Left cardiac atrium (tissue), 4 donors: Measurements from ENCODE around the gene TRIM4. TPM values are rescaled to one million over a fixed set of nuclear protein-coding genes. Genes with fewer than 3 reads are reported as not detected.
"Not testable (repeated sequence)": the region's sequence is repeated elsewhere in the genome, so short reads cannot be mapped to it uniquely, and the experiment has no call there.

ENCODE experiments used
- ATAC-seq, 2 donors: fragments of 200-7000 bp; cut with Tn5 transposase; one replicate each; pipeline ENCODE4 v1.9.1; 2020; ENCODE audit warnings: mild to moderate bottlenecking in 2 of 2, moderate library complexity in 2 of 2
- DNase-seq: peaks from one replicate; pipeline ENCODE4 v3.0.0-alpha.2; 2020
- intact Hi-C, 2 donors: fragments of 100-400 bp; cut with DNase I; formaldehyde crosslinking; loops; one replicate each; pipeline versions ENCODE4 v1.14.1 to v1.15.1; 2022 to 2023
- total RNA-seq, 2 donors: library from RNA; stranded (reverse); fragmentation: NEBNext Ultra II Directional; extraction: Animal tissue kit (Norgen Biotek cat#: 25700); gene quantifications; one replicate each; pipeline ENCODE4 v1.2.1, GENCODE V29; 2021
- donor health status: DM: no; HTN: yes; CAD: no.
- donor health status: DM: no; HTN: yes; CAD: no; lungs with severe emphysema.
- donor health status: DM: yes; HTN: yes; CAD: no.
- donor health status: Dilated cardiomyopathy.

The TRIM4 gene
- total RNA-seq, 2 donors from 2014 or later = 9.6 to 11.1 TPM

DNA sequence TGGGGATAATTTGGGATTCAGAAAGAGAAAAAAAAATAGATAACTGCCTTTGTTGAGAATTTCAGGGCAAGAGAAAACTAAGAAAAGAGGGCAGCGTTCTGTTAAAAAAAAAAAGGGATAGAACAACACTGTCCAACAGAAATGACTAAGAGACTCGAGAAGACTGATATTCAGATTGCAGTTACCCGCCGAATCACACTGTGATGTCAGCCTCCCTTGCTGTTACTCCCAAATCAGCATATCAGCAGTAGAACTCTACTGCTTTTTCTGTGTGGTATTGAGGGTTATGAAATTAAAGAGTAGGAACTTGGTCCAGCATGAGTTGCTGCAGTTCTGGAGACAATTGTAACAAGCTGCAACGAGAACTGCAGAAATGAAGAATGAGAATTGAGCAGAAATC, 8.2 kb upstream of the TRIM4 start:
- DNase-seq = no peak
- intact Hi-C loops = loop anchor here in 1 of 2 donors (5.0 kb wide), 1 partner anchor 65 kb away; no protein-coding TSS in a partner anchor
- no peak for ATAC-seq

DNA sequence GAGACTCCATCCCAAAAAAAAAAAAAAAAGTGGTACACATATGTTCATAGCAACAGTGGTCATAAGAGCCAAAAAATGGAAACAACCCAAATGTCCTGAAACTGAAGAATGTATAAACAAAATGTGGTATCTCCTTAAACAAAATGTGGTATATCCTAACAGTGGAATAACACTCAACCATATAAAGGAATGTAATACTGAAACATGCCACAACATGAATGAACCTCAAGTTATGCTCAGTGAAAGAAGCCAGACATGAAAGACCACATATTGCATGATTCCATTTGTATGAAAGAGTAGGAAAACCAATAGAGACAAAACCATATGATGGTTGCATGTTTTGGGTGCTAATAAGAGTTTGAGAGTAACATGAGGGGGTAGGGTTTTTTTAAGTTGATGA, 7.0 kb upstream of the TRIM4 start:
- intact Hi-C loops = loop anchor here in 1 of 2 donors (5.0 kb wide), 1 partner anchor 66 kb away; no protein-coding TSS in a partner anchor
- DNase-seq (no peak), ATAC-seq (no peak)

DNA sequence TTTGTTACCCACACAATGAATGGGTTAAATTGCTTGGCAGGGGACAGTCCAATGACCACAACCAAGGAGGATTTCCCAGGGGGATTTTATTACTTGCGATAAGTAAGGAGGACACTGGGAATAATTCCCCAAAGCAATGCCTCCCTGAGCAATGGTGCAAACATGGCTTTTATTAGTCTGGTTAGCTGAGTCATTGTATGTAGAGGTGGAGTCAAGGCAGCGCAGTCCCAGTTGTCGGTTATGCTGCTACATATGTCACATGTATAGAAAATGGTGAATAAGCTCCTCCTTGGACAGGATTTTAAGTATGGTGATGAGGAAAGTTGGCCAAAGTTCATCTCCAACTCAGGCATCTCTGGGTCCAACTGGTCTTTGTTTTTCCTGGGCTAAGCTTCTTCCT, 3.9 kb upstream of the TRIM4 start:
- no peak for DNase-seq
- intact Hi-C loops = no loop called here
- no peak for ATAC-seq

DNA sequence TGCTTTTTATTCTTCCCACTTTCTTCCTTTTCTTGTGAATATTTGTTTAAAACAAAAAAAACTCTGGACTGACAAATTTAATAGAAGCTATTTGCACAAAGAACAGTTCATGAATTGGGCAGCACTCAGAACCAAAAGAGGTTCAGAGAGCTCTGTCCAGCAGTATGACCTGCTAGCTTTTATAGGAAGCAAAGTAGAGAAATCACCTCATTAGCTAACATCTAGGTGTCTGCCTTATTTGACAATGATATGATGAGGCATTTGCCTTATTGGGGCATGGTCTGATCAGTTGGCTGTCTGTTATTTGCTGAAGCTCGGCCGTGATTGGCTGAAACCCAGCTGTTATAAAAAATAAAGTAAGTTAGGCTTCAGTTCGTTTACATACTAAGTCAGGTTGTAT, 819 bp upstream of the TRIM4 start:
- intact Hi-C loops = no loop called here
- DNase-seq (no peak), ATAC-seq (no peak)

DNA sequence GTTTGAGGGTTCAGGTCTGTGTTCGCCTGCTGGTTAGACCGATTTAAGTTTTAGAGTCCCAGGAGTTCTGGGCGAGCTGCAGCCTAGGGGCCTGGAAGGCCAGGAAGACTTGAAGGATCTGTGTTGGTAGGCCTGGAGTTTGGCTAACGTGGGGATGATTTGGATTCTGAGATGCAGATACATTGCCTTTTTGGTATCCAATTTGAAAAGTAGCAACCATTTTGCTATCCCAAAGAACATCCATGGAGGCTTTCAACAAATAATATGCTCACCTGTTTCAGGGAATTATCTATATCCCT, 433 bp upstream of the TRIM4 start:
- DNase-seq (no peak), ATAC-seq (no peak)
- intact Hi-C loops = loop anchor here in 1 of 2 donors (10.0 kb wide), 1 partner anchor 65 kb away; no protein-coding TSS in a partner anchor

DNA sequence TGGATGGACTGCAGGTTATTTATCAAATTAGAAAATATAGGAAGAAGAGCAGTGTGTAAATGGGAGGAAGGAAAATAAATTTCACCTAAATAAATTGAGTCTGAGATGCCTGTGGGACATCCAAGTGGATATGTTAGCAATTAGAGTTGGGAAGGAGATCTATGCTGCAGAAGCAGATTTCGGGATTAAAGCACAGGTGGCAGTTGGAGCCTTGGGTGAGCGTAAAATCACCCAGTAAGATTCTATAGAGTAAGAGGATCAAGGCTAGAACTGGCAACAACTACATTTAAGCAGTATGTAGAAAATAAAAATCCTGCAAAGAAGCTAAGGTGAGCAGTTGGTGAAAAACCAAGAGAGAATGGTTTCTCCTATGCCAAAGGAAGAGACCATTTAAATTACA, 8.4 kb downstream of the TRIM4 start:
- ATAC-seq (no peak), DNase-seq (no peak)
- intact Hi-C loops = loop anchor here in 1 of 2 donors (10.0 kb wide), 1 partner anchor 74 kb away; no protein-coding TSS in a partner anchor

DNA sequence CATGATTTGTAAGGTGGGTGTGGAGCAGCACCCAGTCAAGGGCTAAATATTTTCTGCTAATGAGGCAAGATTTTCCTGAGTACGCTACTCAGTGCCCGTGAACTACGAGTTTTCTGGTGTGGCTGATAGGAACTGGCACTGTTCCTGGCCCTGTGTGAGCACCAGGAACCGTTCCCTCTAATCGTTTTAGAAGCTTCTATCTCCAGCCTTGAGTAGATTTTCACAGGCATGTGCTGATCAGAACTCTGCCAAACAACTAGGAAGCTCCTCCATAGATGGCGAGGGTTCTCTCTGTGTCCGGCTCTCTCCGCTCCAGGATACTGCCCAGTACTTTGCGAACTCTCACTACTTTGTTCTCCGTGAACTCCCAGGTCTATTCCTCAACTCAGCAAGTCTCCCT, 17.7 kb downstream of the TRIM4 start:
- ATAC-seq = peak; percentile 67 to 87
- intact Hi-C loops = no loop called here
- DNase-seq = no peak

DNA sequence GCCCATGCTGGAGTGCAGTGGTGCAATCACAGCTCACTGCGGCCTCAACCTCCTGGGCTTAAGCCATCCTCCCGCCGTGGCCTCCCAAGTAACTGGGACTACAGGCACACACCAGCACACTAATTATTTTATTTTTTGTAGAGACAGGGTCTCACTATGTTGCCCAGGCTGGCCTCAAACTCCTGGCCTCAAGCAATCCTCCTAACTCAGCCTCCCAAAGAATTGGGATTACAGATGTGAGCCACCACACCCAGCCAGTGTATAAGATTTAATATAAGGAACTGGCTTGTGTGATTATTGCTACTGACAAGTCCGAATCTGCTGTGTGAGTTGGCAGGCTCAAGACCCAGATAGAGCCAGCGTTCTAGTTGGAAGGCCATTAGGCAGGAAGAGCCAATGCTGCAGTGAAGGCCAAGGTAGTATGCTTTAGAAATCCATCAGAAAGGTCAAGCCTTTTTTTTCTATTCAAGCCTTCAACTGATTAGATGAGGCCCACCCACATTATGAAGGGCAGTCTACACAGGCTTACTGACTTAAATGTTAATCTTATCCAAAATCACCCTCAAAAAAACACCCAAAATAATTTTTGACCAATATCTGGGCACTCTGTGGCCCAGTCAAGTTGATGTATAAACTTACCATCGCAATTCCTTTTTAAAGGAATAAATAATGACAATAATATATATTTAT, 19.4 kb downstream of the TRIM4 start:
- ATAC-seq (no peak), DNase-seq (no peak)
- intact Hi-C loops = no loop called here

DNA sequence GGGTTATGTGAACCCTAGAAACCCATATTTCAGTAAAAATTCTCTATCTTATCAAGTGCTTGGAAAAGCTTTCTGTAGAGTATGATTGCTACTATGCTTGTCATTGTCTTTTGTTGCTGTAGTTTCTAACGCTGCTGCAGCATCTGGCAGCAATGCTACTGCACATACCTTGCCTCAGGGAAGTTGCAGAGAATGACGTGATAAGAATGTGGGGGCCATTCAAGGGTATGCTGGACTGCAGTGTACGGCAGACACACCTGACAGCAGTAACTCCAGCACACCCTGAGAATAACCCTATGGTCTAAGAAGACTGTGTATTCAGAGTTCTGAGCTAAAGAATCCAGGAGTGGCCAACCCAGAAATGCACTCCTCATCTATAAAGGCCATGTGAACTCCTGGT, 20.5 kb downstream of the TRIM4 start:
- intact Hi-C loops = no loop called here
- ATAC-seq (no peak), DNase-seq (no peak)

DNA sequence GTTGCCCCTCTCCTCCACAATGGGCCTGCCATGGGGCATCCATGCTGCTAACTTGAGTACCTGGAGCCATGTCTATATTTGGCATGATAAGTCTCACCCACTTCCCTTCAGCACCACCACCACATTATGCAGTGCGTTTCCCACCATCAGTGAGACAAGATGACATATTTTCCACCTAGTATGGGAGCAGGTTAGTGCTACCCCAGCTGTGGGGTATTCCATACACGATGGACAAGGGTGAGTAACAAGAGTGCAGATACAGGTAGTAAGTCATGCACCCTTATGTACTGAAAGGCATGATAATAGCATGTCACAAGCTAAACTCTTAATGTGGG, 21.3 kb downstream of the TRIM4 start:
- ATAC-seq (no peak), DNase-seq (no peak)
- intact Hi-C loops = no loop called here

DNA sequence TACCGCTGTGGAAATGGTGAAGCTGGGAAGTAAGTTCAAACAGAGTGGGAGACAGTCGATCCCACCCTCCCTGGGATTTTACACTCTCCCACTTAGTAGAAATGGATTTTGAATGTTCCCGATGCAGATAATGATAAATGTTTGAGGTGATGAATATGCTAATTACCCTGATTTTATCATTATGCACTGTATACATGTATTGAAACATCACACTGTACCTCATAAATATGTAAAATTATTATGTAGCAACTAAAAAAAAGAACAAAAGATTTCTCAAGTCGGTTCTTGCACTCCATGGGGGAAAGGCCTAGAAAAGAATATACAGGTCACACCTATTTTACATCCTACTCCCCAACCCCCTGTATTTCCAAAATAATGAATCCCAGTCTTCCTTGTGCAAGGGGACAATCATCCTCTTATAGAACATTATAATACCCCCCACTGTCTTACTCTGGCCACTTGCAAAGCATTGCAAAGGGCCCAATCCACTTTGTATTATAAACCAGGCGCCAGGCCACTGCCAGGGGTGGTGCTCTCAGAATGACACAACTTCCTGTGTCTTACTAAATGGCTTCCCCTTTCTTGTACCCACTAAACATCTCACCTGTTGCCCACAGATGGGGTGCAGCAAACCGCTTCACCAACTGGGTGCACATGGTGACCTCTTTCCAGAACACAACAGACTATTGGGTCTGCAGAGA, 21.9 kb downstream of the TRIM4 start:
- intact Hi-C loops = no loop called here
- DNase-seq (no peak), ATAC-seq (no peak)

DNA sequence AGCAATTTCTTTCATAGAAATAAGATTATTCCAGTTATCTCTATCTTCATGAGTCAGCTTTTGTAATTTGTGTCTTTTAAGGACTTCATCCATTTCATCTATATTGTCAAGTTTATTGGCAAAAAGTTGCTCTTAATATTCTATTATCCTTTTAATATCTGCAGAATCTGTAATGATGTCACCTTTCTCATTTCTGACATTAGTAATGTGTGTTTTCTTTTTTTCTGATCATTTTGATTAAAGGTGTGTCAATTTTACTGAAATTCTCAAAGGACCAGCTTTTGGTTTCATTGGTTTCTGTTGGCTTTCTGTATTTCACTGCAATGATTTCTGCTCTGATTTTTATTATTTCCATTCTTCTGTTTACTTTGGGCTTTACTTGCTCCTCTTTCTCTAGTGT, 24.6 kb downstream of the TRIM4 start:
- ATAC-seq (no peak), DNase-seq (no peak)
- intact Hi-C loops = no loop called here

DNA sequence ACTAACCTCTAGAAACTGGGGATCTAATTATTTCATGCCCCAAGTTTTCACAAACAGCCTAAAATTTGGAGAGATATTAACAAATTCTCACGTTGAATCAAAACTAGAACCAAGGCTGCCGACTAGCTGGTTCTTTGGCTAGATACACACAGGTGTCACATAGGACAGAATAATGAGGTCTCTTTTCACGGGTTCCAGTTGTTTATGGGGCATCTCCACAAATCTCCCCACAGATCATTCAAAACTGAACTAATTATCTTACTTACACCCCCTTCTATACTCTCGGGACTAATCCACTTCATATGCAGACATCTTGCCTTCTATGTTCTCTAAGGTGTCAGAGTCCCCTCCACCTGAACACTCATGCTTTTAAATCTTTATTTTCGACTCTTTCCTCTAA, 26.1 kb downstream of the TRIM4 start:
- DNase-seq = no peak
- ATAC-seq = no peak
- intact Hi-C loops = no loop called here

DNA sequence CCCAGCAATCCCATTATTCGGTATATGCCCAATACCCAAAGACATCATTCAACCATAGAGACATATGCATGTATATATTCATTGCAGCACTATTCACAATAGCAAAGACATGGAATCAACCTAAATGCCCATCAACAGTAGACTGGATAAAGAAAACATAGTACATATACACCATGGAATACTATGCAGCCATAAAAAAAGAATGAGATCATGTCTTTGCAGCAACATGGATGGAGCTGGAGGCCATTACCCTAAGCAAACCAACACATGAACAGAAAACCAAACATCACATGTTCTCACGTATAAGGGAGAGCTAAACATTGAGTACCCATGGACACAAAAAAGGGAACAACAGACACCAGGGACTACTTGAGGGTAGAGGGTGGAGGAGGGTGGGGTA, 29.0 kb downstream of the TRIM4 start:
- intact Hi-C loops, ATAC-seq, DNase-seq: not testable (repeated sequence)

DNA sequence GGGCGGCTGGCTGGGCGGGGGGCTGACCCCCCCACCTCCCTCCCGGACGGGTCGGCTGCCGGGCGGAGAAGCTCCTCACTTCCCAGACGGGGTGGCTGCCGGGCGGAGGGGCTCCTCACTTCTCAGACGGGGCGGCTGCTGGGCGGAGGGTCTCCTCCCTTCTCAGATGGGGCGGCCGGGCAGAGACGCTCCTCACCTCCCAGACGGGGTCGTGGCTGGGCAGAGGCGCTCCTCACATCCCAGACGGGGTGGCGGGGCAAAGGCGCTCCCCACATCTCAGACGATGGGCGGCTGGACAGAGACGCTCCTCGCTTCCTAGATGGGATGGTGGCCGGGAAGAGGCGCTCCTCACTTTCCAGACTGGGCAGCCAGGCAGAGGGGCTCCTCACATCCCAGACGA, 31.0 kb downstream of the TRIM4 start:
- ATAC-seq, DNase-seq, intact Hi-C loops: not testable (repeated sequence)

DNA sequence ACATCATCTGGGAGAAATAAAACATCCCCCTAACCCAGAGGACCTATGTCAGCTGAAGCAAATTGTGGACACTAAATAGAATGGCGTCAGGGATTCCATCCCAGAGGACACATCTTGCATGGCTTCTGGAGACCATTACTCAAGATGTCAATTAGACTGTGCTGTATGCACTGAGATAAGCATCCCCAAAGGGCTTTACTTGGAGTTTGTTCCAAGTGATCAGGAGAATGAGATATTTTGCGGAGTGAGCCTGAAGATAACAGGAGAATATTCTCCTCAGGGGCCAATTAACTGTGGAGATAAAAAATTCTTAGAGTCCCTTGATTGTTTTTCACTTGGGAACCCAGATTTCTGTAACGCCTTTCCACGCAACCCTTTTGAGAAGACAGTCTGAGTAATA, 38.0 kb downstream of the TRIM4 start:
- intact Hi-C loops = no loop called here
- ATAC-seq = no peak

DNA sequence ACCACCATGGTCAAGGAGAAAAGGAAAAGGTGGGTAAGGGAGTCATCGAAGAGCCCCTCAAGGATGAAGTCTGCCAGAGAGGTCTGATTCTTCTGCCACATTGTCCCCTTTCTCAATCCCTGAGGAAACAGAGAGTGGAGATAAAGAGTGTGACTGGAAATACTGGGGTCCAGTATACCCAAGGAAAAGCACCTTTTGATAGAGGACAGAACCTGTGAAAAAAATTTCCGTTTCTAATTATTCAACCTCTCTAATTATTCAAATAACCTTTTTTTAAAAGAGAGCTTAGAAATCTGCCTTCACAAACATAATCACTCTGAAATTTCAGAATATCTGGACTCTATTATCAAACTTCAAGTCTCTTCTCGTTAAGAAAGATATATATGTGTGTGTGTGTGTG, 42.4 kb downstream of the TRIM4 start, which contains the start of gene OR2AE1:
TSS of gene OR2AE1 (minus strand) at position 101 of the 400 bp plus-strand sequence. CDS start at position 101, 0 bp downstream.
- DNase-seq (no peak), ATAC-seq (no peak)
- intact Hi-C loops = no loop called here

More for the DNA sequence above, 38.0 kb downstream of the TRIM4 start:
- DNase-seq = no peak

DNA sequence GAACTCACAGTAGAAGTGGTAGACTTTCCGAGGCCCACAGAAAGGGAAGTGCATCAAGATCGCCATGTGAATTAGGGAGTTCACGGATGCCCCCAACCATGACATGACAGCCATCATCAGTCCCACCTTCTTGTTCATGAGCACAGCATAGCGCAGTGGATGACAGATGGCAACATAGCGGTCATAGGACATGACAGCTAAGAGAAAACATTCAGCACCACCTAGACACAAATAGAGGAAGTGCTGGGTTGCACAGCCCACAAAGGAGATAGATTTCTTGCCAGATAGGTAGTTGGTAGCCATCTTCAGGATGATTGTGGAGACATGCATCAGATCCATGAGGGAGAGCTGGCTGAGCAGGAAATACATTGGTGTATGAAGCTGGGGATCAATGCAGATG, 42.8 kb downstream of the TRIM4 start:
- DNase-seq (no peak), ATAC-seq (no peak)
- intact Hi-C loops = no loop called here

DNA sequence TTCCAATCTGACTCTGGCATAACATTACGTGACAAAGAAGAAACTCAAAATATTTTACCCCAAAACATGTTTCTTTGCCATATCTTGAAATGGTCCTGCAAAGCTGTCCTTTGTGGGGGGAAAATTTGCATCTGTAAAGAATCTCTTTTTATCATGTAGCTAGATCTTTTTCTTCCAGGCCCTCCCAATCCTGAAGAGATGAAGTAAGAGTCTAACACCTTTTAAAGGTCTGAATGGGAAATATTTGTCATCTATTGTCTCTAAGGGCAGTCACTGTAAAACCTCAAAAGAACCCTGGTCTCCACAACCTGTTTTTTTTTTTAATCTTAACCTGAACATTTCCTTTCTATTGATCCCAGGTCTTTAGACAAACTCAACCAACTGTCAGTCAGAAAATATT, 51.1 kb downstream of the TRIM4 start:
- DNase-seq (no peak), ATAC-seq (no peak)
- intact Hi-C loops = no loop called here

DNA sequence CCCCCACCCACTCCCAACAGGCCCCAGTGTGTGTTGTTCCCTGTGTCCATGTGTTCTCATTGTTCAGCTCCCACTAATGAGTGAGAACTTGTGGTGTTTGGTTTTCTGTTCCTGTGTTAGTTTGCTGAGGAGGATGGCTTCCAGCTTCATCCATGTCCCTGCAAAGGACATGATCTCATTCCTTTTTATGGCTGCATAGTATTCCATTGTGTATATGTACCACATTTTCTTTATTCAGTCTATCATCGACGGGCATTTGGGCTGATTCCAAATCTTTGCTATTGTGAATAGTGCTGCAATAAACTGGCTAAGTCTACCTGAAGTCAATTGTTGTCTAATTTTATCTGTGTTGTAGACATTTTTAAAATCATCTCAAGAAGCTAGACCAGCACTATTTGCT, 51.9 kb downstream of the TRIM4 start:
- DNase-seq, intact Hi-C loops, ATAC-seq: not testable (repeated sequence)

DNA sequence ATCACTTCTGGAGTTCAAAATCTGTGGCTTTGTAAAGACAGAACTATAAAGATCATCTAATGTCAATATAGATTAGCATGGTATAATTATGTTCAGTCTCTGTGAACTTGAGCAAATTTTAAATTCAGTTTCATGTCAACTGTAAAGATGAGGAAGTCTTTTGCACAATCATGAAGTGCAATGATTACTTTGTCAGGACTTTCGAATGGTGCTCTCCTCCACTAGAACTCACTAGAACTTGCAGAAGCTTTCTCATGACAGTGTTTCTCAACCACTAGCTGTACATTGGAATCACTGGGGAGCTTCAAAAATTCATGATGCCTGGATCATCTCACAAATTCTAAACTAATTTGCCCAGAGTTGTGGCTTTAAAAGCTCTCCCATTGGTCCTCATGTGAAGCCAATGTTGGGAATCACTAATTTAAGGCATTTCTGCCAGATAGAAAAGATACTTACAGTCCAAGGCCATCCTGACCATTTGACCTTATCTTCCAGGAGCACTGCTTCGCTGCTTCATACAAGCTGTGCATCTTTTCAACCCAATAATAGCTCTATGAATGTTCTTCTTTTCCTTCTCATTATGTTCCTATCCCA, 55.4 kb downstream of the TRIM4 start:
- DNase-seq (no peak), ATAC-seq (no peak)
- intact Hi-C loops = no loop called here
